Measurements from ENCODE around the gene KRT82. TPM values are rescaled to one million over a fixed set of nuclear protein-coding genes. Genes with fewer than 3 reads are reported as not detected.

Gene KRT82
- total RNA-seq, 2 experiments from 2014 or later = not detected

- Mint-ChIP-seq H3K4me1 (ENCODE audit: low read depth) (no peaks in the 10 kb centered on the region), H3K4me3 (no peak overlapping the region), H3K9me3 (peaks cover 8% of the 10 kb centered on the region), H3K27ac (no peak overlapping the region), H3K36me3 (no peaks in the 10 kb centered on the region), H3K27me3 (peaks cover 7% of the 10 kb centered on the region)
- POLR2A ChIA-PET = no interaction called here
- CTCF ChIA-PET = interaction anchor here (1.0 to 1.7 kb wide), 4 partner anchors 8 to 510 kb away, joined by 3 to 6 read pairs (median 4); no protein-coding TSS in a partner anchor
- intact Hi-C loops (cut with micrococcal nuclease) = loop anchor here (5.0 to 10.0 kb wide), 2 partner anchors 507 to 615 kb away; no protein-coding TSS in a partner anchor
- DNase-seq = no peak
Measured at GRCh38 chr12:52369809-52370208, 36.3 kb downstream of the KRT82 start.

- DNase-seq = no peak
- CTCF ChIA-PET = interaction anchor here (0.7 to 2.4 kb wide), 5 partner anchors 7 to 516 kb away, joined by 3 to 10 read pairs (median 4); no protein-coding TSS in a partner anchor
- intact Hi-C loops (cut with micrococcal nuclease) = no loop called here
- Mint-ChIP-seq H3K36me3 (no peaks in the 10 kb centered on the region), H3K4me3 (no peak overlapping the region), H3K4me1 (ENCODE audit: low read depth) (no peaks in the 10 kb centered on the region), H3K27ac (no peak overlapping the region), H3K9me3 (peaks cover 6% of the 10 kb centered on the region), H3K27me3 (peaks cover 7% of the 10 kb centered on the region)
- POLR2A ChIA-PET = no interaction called here
Measured at GRCh38 chr12:52369211-52369610, 36.9 kb downstream of the KRT82 start.

GRCh38 chr12:52368508-52368907 lies 37.6 kb downstream of the KRT82 start:
- H3K4me1 Mint-ChIP-seq (ENCODE audit: low read depth) = no peaks in the 10 kb centered on the region
- intact Hi-C loops (cut with micrococcal nuclease) = no loop called here
- ChIA-PET POLR2A (no interaction called here), CTCF (interaction anchor here (0.7 to 2.4 kb wide), 4 partner anchors 9 to 516 kb away, joined by 3 to 10 read pairs (median 4); no protein-coding TSS in a partner anchor)
- no peak for DNase-seq
- peaks cover 7% of the 10 kb centered on the region for H3K27me3 Mint-ChIP-seq
- H3K4me3 Mint-ChIP-seq = no peak overlapping the region
- no peaks in the 10 kb centered on the region for H3K36me3 Mint-ChIP-seq
- H3K9me3 Mint-ChIP-seq = no peaks in the 10 kb centered on the region
- H3K27ac Mint-ChIP-seq = no peak overlapping the region

- intact Hi-C loops (cut with micrococcal nuclease) = no loop called here
- Mint-ChIP-seq H3K27me3 (peaks cover 7% of the 10 kb centered on the region), H3K36me3 (no peaks in the 10 kb centered on the region), H3K9me3 (no peaks in the 10 kb centered on the region), H3K4me1 (ENCODE audit: low read depth) (no peaks in the 10 kb centered on the region), H3K27ac (no peak overlapping the region), H3K4me3 (no peak overlapping the region)
- ChIA-PET CTCF (interaction anchor here (2.4 kb wide), 1 partner anchor 517 kb away, joined by 10 read pairs; no protein-coding TSS in a partner anchor), POLR2A (interaction anchor here (0.5 kb wide), 1 partner anchor 371 kb away, joined by 3 read pairs; no protein-coding TSS in a partner anchor)
- DNase-seq = no peak
Measured at GRCh38 chr12:52367876-52368275, 38.3 kb downstream of the KRT82 start.

GRCh38 chr12:52366738-52367485 lies 39.2 kb downstream of the KRT82 start, which contains the start of gene KRT85:
Gene KRT85 (minus strand): TSS chr12:52367481. CDS start chr12:52367405, 76 bp downstream.
- ChIA-PET POLR2A (no interaction called here), CTCF (interaction anchor here (2.4 kb wide), 1 partner anchor 518 kb away, joined by 10 read pairs; no protein-coding TSS in a partner anchor)
- Mint-ChIP-seq H3K27me3 (peaks cover 7% of the 10 kb centered on the region), H3K4me1 (ENCODE audit: low read depth) (no peaks in the 10 kb centered on the region), H3K9me3 (no peaks in the 10 kb centered on the region), H3K4me3 (no peak within 1 kb of the TSS), H3K36me3 (no peaks in the 10 kb centered on the region), H3K27ac (no peak within 1 kb of the TSS)
- no peak for DNase-seq
- intact Hi-C loops (cut with micrococcal nuclease) = no loop called here

- ChIA-PET CTCF (interaction anchor here (0.7 to 1.4 kb wide), 4 partner anchors 38 to 520 kb away, joined by 3 read pairs; no protein-coding TSS in a partner anchor), POLR2A (no interaction called here)
- H3K4me3 Mint-ChIP-seq = no peak overlapping the region
- DNase-seq = no peak
- H3K9me3 Mint-ChIP-seq = no peaks in the 10 kb centered on the region
- H3K27me3 Mint-ChIP-seq = peaks cover 2% of the 10 kb centered on the region
- H3K27ac Mint-ChIP-seq = no peak overlapping the region
- H3K36me3 Mint-ChIP-seq = no peaks in the 10 kb centered on the region
- intact Hi-C loops (cut with micrococcal nuclease) = no loop called here
- H3K4me1 Mint-ChIP-seq (ENCODE audit: low read depth) = no peaks in the 10 kb centered on the region
Measured at GRCh38 chr12:52364901-52365489, 41.1 kb downstream of the KRT82 start.

- Mint-ChIP-seq H3K27ac (no peak overlapping the region), H3K27me3 (peaks cover 2% of the 10 kb centered on the region), H3K4me3 (no peak overlapping the region), H3K4me1 (ENCODE audit: low read depth) (no peaks in the 10 kb centered on the region), H3K36me3 (no peaks in the 10 kb centered on the region), H3K9me3 (no peaks in the 10 kb centered on the region)
- intact Hi-C loops (cut with micrococcal nuclease) = no loop called here
- no peak for DNase-seq
- POLR2A ChIA-PET = interaction anchor here (0.5 kb wide), 1 partner anchor 16 kb away, joined by 3 read pairs; no protein-coding TSS in a partner anchor
- CTCF ChIA-PET = interaction anchor here (1.4 kb wide), 2 partner anchors 85 to 521 kb away, joined by 3 read pairs; no protein-coding TSS in a partner anchor
Measured at GRCh38 chr12:52364061-52364460, 42.1 kb downstream of the KRT82 start.

- intact Hi-C loops (cut with micrococcal nuclease) = no loop called here
- DNase-seq = no peak
- Mint-ChIP-seq H3K4me3 (no peak overlapping the region), H3K36me3 (no peaks in the 10 kb centered on the region), H3K4me1 (ENCODE audit: low read depth) (peaks cover 7% of the 10 kb centered on the region), H3K27ac (no peak overlapping the region), H3K9me3 (no peaks in the 10 kb centered on the region), H3K27me3 (no peaks in the 10 kb centered on the region)
- ChIA-PET CTCF (no interaction called here), POLR2A (no interaction called here)
Measured at GRCh38 chr12:52363111-52363679, 42.9 kb downstream of the KRT82 start.

- peak; percentile 22 for DNase-seq
- no peaks in the 10 kb centered on the region for H3K27me3 Mint-ChIP-seq
- no peaks in the 10 kb centered on the region for H3K9me3 Mint-ChIP-seq
- peaks cover 7% of the 10 kb centered on the region for H3K4me1 Mint-ChIP-seq (ENCODE audit: low read depth)
- intact Hi-C loops (cut with micrococcal nuclease) = no loop called here
- no peaks in the 10 kb centered on the region for H3K36me3 Mint-ChIP-seq
- H3K27ac Mint-ChIP-seq = no peak overlapping the region
- ChIA-PET CTCF (interaction anchor here (0.6 to 1.9 kb wide), 9 partner anchors 8 to 624 kb away, joined by 3 to 4 read pairs (median 3); no protein-coding TSS in a partner anchor), POLR2A (no interaction called here)
- no peak overlapping the region for H3K4me3 Mint-ChIP-seq
Measured at GRCh38 chr12:52362118-52362726, 43.9 kb downstream of the KRT82 start.

GRCh38 chr12:52361553-52361952 lies 44.6 kb downstream of the KRT82 start:
- no peak for DNase-seq
- no peaks in the 10 kb centered on the region for H3K36me3 Mint-ChIP-seq
- no peaks in the 10 kb centered on the region for H3K9me3 Mint-ChIP-seq
- H3K4me1 Mint-ChIP-seq (ENCODE audit: low read depth) = peaks cover 7% of the 10 kb centered on the region
- no peak overlapping the region for H3K27ac Mint-ChIP-seq
- no peaks in the 10 kb centered on the region for H3K27me3 Mint-ChIP-seq
- intact Hi-C loops (cut with micrococcal nuclease) = no loop called here
- ChIA-PET CTCF (interaction anchor here (0.6 to 1.9 kb wide), 11 partner anchors 8 to 624 kb away, joined by 3 to 4 read pairs (median 3); no protein-coding TSS in a partner anchor), POLR2A (no interaction called here)
- no peak overlapping the region for H3K4me3 Mint-ChIP-seq

GRCh38 chr12:52360663-52361271 lies 45.4 kb downstream of the KRT82 start:
- POLR2A ChIA-PET = no interaction called here
- H3K4me1 Mint-ChIP-seq (ENCODE audit: low read depth) = peaks cover 7% of the 10 kb centered on the region
- no peak for DNase-seq
- H3K36me3 Mint-ChIP-seq = no peaks in the 10 kb centered on the region
- intact Hi-C loops (cut with micrococcal nuclease) = no loop called here
- CTCF ChIA-PET = interaction anchor here (0.7 to 1.9 kb wide), 6 partner anchors 12 to 519 kb away, joined by 3 to 4 read pairs (median 4); no protein-coding TSS in a partner anchor
- no peak overlapping the region for H3K27ac Mint-ChIP-seq
- H3K9me3 Mint-ChIP-seq = no peaks in the 10 kb centered on the region
- H3K27me3 Mint-ChIP-seq = no peaks in the 10 kb centered on the region
- no peak overlapping the region for H3K4me3 Mint-ChIP-seq

Data from activated CD4-positive, alpha-beta memory T cell treated with anti-CD3 and anti-CD28 coated beads for 36 hours (primary cell).